Gastrocnemius medialis (tissue), 4 donors: ENCODE results near the gene GDF10.

Source experiments
- POLR2A ChIP-seq, 2 donors: fragments of 450-650 bp; IDR thresholded peaks; one replicate each; pipeline ENCODE4 v1.6.1; 2017; ENCODE audit warnings: antibody characterized with exemption in 2 of 2, mild to moderate bottlenecking in 2 of 2, moderate library complexity in 2 of 2
- TF ChIP-seq, protein P1 (sequence below), 5 experiments: fragments of 450-650 bp in 3 of 5; fragments of 200-600 bp in 2 of 5; sonication (generic) in 2 of 5; IDR thresholded peaks in 4 of 5; conservative IDR thresholded peaks in 1 of 5; 1 replicate in 4 of 5; 2 replicates in 1 of 5; pipeline ENCODE4 v1.5.1; 2016 to 2019; ENCODE audit warnings: antibody characterized with exemption in 5 of 5, mild to moderate bottlenecking in 3 of 5, moderate library complexity in 3 of 5

DNA sequence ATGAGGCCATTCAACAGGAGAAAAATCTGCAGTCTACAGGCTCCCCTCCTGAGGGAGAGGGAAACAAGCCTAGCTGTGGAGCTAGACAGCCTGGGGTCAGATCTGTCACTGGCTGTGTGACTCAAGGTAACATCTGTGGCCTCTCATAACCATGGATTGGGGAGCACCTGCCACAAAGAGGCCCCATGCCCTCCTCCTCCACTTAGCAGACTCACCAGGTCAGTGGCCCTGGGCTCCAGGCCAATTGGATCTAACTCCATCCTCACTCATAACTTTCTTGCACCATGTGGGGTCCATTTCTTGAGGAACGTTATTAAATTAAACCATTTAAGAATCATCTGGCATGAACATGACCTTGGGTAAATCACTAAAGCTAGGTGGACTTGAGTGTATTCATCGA is 1.8 kb downstream of the GDF10 start:
- TF ChIP-seq, protein P1, sequence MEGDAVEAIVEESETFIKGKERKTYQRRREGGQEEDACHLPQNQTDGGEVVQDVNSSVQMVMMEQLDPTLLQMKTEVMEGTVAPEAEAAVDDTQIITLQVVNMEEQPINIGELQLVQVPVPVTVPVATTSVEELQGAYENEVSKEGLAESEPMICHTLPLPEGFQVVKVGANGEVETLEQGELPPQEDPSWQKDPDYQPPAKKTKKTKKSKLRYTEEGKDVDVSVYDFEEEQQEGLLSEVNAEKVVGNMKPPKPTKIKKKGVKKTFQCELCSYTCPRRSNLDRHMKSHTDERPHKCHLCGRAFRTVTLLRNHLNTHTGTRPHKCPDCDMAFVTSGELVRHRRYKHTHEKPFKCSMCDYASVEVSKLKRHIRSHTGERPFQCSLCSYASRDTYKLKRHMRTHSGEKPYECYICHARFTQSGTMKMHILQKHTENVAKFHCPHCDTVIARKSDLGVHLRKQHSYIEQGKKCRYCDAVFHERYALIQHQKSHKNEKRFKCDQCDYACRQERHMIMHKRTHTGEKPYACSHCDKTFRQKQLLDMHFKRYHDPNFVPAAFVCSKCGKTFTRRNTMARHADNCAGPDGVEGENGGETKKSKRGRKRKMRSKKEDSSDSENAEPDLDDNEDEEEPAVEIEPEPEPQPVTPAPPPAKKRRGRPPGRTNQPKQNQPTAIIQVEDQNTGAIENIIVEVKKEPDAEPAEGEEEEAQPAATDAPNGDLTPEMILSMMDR (IDR thresholded peaks at IDR 0.05 in 4 of 5, conservative IDR thresholded peaks at IDR 0.05 in 1 of 5) = no peak
- no peak for TF ChIP-seq POLR2A (IDR thresholded peaks at IDR 0.05)
